ENCODE data around the gene TM4SF20.
"Not testable (repeated sequence)": the region's sequence is repeated elsewhere in the genome, so short reads cannot be mapped to it uniquely, and the experiment has no call there.

DNA sequence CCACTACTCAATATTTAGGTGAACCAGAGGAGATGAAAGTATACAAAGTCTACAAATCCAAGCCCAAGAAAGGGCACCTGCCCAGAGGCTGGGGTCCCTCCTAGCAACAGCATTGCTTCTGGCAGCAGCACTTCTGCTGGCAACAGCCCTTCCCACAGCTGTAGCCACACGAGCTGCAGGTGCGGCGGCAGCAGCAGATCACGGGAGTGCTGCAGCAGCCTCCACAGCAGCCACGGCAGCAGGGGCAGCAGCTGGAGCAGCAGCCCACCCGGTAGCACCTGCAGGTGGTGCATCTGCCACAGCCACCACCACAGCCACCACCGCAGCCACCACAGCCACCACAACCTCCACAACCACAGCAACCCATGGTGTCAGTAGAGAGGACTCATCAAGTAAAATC lies 8.5 kb upstream of the TM4SF20 start, which contains the start of gene SCYGR1:
- TF ChIP-seq POLR2A, CTCF, POLR2AphosphoS5, EP300 (IDR thresholded peaks at IDR 0.05): not testable (repeated sequence)

Data from stomach (tissue), 4 donors.